K562 (cell line): ENCODE data around the gene CHRM1. TPM values are rescaled to one million over a fixed set of nuclear protein-coding genes. Genes with fewer than 3 reads are reported as not detected.

Experiments
- ATAC-seq: fragments of 200-7000 bp; cut with Tn5 transposase; 3 replicates; pipeline ENCODE4 v1.9.1; 2020; ENCODE audit warnings: moderate library complexity
- BruUV-seq: library from RNA; stranded (reverse); fragments of 400-500 nt; replicated peaks from 2 replicates; lab custom pipeline; 2021; lab: Mats Ljungman, UMichigan
- CTCF ChIA-PET: fragments of 300-600 bp; formaldehyde crosslinking; extraction: SDS; loops from one replicate; lab custom pipeline; 2021; ENCODE audit warnings: low intra/inter-chr PET ratio; lab: Yijun Ruan, JAX
- POLR2A ChIA-PET: fragments of 300-600, 350-650 bp; sonication (Branson Sonifier 250); formaldehyde crosslinking; extraction: SDS; loops from one replicate; lab custom pipeline; 2021; ENCODE audit warnings: antibody characterized with exemption, inconsistent platforms; lab: Yijun Ruan, JAX
- DNase-seq, 4 experiments: peaks; one replicate each; pipeline versions ENCODE4 v3.0.0 to v3.0.0-alpha.2; 2011 to 2018; ENCODE audit warnings: low spot score in 3 of 4, mixed read lengths in 3 of 4; ENCODE audit errors: extremely low read depth in 1 of 4
- FAIRE-seq: peaks from 2 replicates; lab custom pipeline; 2011; peaks lifted over from hg19 to GRCh38; lab: Jason Lieb, UNC
- H2AFZ ChIP-seq: 2 replicates; pipeline ENCODE4 v1.6.0; 2011; ENCODE audit warnings: low read depth, low read length, control low read depth, inconsistent platforms
- H3K27ac ChIP-seq: fragments of 200-600 bp; 3 replicates; pipeline ENCODE4 v1.8.0; 2011; ENCODE audit warnings: low read depth, mild to moderate bottlenecking, control low read depth, inconsistent platforms, low read length, moderate library complexity, mixed read lengths; ENCODE audit errors: extremely low read depth
- H3K27me3 ChIP-seq, 2 experiments: fragments of 300-600 bp in 1 of 2; 2 replicates in 1 of 2; 3 replicates in 1 of 2; pipeline versions ENCODE4 v1.6.0 to v1.8.0; 2011; ENCODE audit warnings: inconsistent platforms in 2 of 2, low read length in 2 of 2, mild to moderate bottlenecking in 1 of 2, mixed read lengths in 1 of 2, moderate library complexity in 1 of 2; ENCODE audit not compliant: control insufficient read depth in 2 of 2, insufficient read depth in 2 of 2
- H3K36me3 ChIP-seq: fragments of 300-600 bp; 3 replicates; pipeline ENCODE4 v1.8.0; 2011; ENCODE audit warnings: mild to moderate bottlenecking, low read length, inconsistent platforms; ENCODE audit not compliant: control insufficient read depth, insufficient read depth
- H3K4me1 ChIP-seq, 2 experiments: fragments of 200-600 bp in 1 of 2; replicated peaks in 1 of 2; 2 replicates in 1 of 2; 3 replicates in 1 of 2; pipeline versions ENCODE4 v1.5.1 to v1.8.0; 2011; ENCODE audit warnings: inconsistent platforms in 2 of 2, low read length in 2 of 2, mild to moderate bottlenecking in 1 of 2, mixed read lengths in 1 of 2, moderate library complexity in 1 of 2; ENCODE audit not compliant: control insufficient read depth in 2 of 2, insufficient read depth in 2 of 2
- H3K4me2 ChIP-seq: 2 replicates; pipeline ENCODE4 v1.6.1; 2011; ENCODE audit warnings: low read length, control low read depth, inconsistent platforms, mixed read lengths; ENCODE audit not compliant: insufficient read depth
- H3K4me3 ChIP-seq: fragments of 200-600 bp; sonication (generic), shearing (Covaris generic); 2 replicates; pipeline ENCODE4 v1.5.1; 2016; ENCODE audit warnings: control low read depth, inconsistent platforms
- H3K79me2 ChIP-seq: fragments of 200-600 bp; 3 replicates; pipeline ENCODE4 v1.8.0; 2011; ENCODE audit warnings: low read length, inconsistent platforms; ENCODE audit not compliant: control insufficient read depth, insufficient read depth
- H3K9ac ChIP-seq, 2 experiments: 2 replicates each; pipeline versions ENCODE4 v1.6.0 to v1.6.1; 2011; ENCODE audit warnings: low read depth in 2 of 2, low read length in 2 of 2, control low read depth in 1 of 2, inconsistent platforms in 1 of 2, mild to moderate bottlenecking in 1 of 2, mixed read lengths in 1 of 2; ENCODE audit not compliant: insufficient read depth in 1 of 2
- H3K9me1 ChIP-seq: one replicate; pipeline ENCODE4 v1.6.0; 2011; ENCODE audit warnings: inconsistent platforms, mild to moderate bottlenecking, low read length, moderate library complexity; ENCODE audit not compliant: control insufficient read depth, insufficient read depth
- H3K9me3 ChIP-seq: replicated peaks from 2 replicates; pipeline ENCODE4 v1.5.1; 2011; ENCODE audit warnings: low read depth, low read length, inconsistent platforms; ENCODE audit not compliant: control insufficient read depth, insufficient read depth
- H4K20me1 ChIP-seq: replicated peaks from 2 replicates; pipeline ENCODE4 v1.6.1; 2011; ENCODE audit warnings: low read length, inconsistent platforms, mixed read lengths; ENCODE audit not compliant: control insufficient read depth, insufficient read depth
- ARID3A ChIP-seq: IDR thresholded peaks from 2 replicates; pipeline ENCODE4 v1.6.1; 2012; ENCODE audit warnings: low read depth, low read length, improper control_type of control experiment, borderline replicate concordance
- JUNB ChIP-seq: fragments of 450-650 bp; formaldehyde crosslinking; conservative IDR thresholded peaks from 2 replicates; pipeline ENCODE4 v1.4.0; 2020; ENCODE audit warnings: mild to moderate bottlenecking
- NELFE ChIP-seq: IDR thresholded peaks from 2 replicates; pipeline ENCODE4 v1.6.1; 2011; ENCODE audit warnings: mild to moderate bottlenecking; ENCODE audit not compliant: insufficient read depth, insufficient read length
- NFRKB ChIP-seq: fragments of 450-650 bp; IDR thresholded peaks from 2 replicates; pipeline ENCODE4 v1.6.1; 2016; ENCODE audit warnings: low read depth
- TARDBP ChIP-seq: fragments of 450-650 bp; IDR thresholded peaks from 2 replicates; pipeline ENCODE4 v1.6.1; 2016
- TCF15 ChIP-seq: fragments of 250-450 bp; sonication (Bioruptor Pico); IDR thresholded peaks from 2 replicates; pipeline ENCODE4 v1.8.0; 2022; ENCODE audit warnings: moderate library complexity, mild to moderate bottlenecking, inconsistent platforms
- ZC3H4 ChIP-seq: sonication (generic); formaldehyde crosslinking; IDR thresholded peaks from 2 replicates; pipeline ENCODE4 v1.9.0; 2021; ENCODE audit warnings: missing genetic modification reagents, borderline replicate concordance
- whole genome bisulfite sequencing: fragments of 100-300 bp; shearing (Covaris generic); methylation state at CpG from one replicate; pipeline ENCODE4 v1.1.6; 2016; ENCODE audit warnings: low coverage, mixed read lengths; ENCODE audit not compliant: insufficient coverage; ENCODE audit errors: missing lambda C conversion rate; 5-methylcytosine and 5-hydroxymethylcytosine counted together
- in situ Hi-C: fragments of 300-500 bp; cut with MboI; formaldehyde crosslinking; loops from 4 replicates; pipeline ENCODE4 v1.15.0; 2018; ENCODE audit warnings: inconsistent platforms, mixed read lengths
- intact Hi-C: fragments of 100-400 bp; cut with micrococcal nuclease; formaldehyde crosslinking; loops from 2 replicates; pipeline ENCODE4 v1.14.2; 2022
- polyA plus RNA-seq, 8 experiments: library from polyadenylated mRNA; depleted of rRNA in 4 of 8; stranded (reverse) in 5 of 8; unstranded in 3 of 8; fragments of >200 nt; fragmentation: Nextera tagmentation in 2 of 8; fragmentation: Illumina TruSeq in 1 of 8; extraction: Ambion mirVana in 2 of 8; extraction: Trizol in 1 of 8; gene quantifications; 2 replicates each; pipeline versions ENCODE4 v1.2.1 to v1.2.3, GENCODE V29; 2011 to 2014; ENCODE audit warnings: inconsistent platforms in 1 of 8, missing spikeins in 1 of 8
- total RNA-seq, 7 experiments: library from RNA; depleted of rRNA in 6 of 7; stranded (reverse); fragments of >200 nt in 6 of 7; fragmentation: Illumina TruSeq in 2 of 7; extraction: Trizol in 2 of 7; gene quantifications; 2 replicates each; pipeline versions ENCODE4 v1.2.1 to v1.2.3, GENCODE V29; 2011 to 2021; ENCODE audit warnings: low replicate concordance in 1 of 7

CHRM1 gene
- total and polyA plus RNA-seq, 9 of the 15 experiments (the other 6 are each of a cell fraction or from before 2014, with no cell fraction given) = not detected

GRCh38 chr11:62934496-62934785 is 13.3 kb upstream of the CHRM1 start:
- H3K27me3 ChIP-seq = peaks cover 2 to 50% of the 10 kb centered on the region in 2 experiments
- H2AFZ ChIP-seq = no peak overlapping the region
- no peaks in the 10 kb centered on the region for H4K20me1 ChIP-seq
- no peak overlapping the region for H3K27ac ChIP-seq
- no peaks in the 10 kb centered on the region for H3K36me3 ChIP-seq
- H3K9me3 ChIP-seq = no peaks in the 10 kb centered on the region
- 0% methylated on average over 1 of the region's 1 CpG for WGBS
- FAIRE-seq (no peak), ATAC-seq (no peak), DNase-seq (no peak)
- TF ChIP-seq TCF15 (CRISPR knock-in tag) = no peak
- no peak for TF ChIP-seq ARID3A
- no peak for TF ChIP-seq TARDBP
- TF ChIP-seq NELFE = no peak
- TF ChIP-seq NFRKB = no peak
- TF ChIP-seq ZC3H4 (CRISPR knock-in tag) = no peak
- TF ChIP-seq JUNB (CRISPR knock-in tag) = no peak
- POLR2A ChIA-PET = no interaction called here
- BruUV-seq = no TSS peak
- H3K79me2 ChIP-seq = no peaks in the 10 kb centered on the region
- H3K9me1 ChIP-seq = no peaks in the 10 kb centered on the region
- CTCF ChIA-PET = no interaction called here
- intact Hi-C loops (no loop called here), in situ Hi-C loops (no loop called here)
- H3K9ac ChIP-seq = no peak overlapping the region
- no peak overlapping the region for H3K4me2 ChIP-seq
- H3K4me3 ChIP-seq = no peak overlapping the region
- H3K4me1 ChIP-seq = no peaks in the 10 kb centered on the region; a peak in 1 of 5 replicates
